Measurements from ENCODE around the gene PGM2. TPM values are rescaled to one million over a fixed set of nuclear protein-coding genes. Genes with fewer than 3 reads are reported as not detected.

The PGM2 gene
- 12.4 to 16.2 TPM (median 13.3 TPM) in 5 replicates for total RNA-seq (2022; extraction: Qiagen RNA extraction; ENCODE audit: low read depth)

GRCh38 chr4:37826295-37827029 lies at the start of gene PGM2:
Gene PGM2 (plus strand): TSS chr4:37826686. CDS start chr4:37826733, 47 bp downstream.

GRCh38 chr4:37890801-37891259 lies 64.3 kb downstream of the PGM2 start, which contains the start of gene TBC1D1:
Gene TBC1D1 (plus strand): TSS chr4:37891084. CDS start chr4:37902096, 11,012 bp downstream.

Other genes starting within 250 kb of the PGM2 start
- 3.9 to 8.6 TPM (median 5.4 TPM) in 5 replicates for gene RELL1, start 140.3 kb upstream of the PGM2 start, total RNA-seq (2022; extraction: Qiagen RNA extraction; ENCODE audit: low read depth)
- 20.7 to 25.5 TPM (median 21.7 TPM) in 5 replicates for gene TBC1D1, start 64.4 kb downstream of the PGM2 start, total RNA-seq (2022; extraction: Qiagen RNA extraction; ENCODE audit: low read depth)
- not detected in 5 replicates for gene PTTG2, start 133.7 kb downstream of the PGM2 start, total RNA-seq (2022; extraction: Qiagen RNA extraction; ENCODE audit: low read depth)